Gastroesophageal sphincter (tissue), 2 donors: ENCODE data around the gene ATP2A1.

ENCODE experiments used
- POLR2A ChIP-seq, 2 donors: fragments of 450-650 bp; IDR thresholded peaks; one replicate each; pipeline ENCODE4 v1.6.1; 2017; ENCODE audit warnings: antibody characterized with exemption in 2 of 2, mild to moderate bottlenecking in 2 of 2, moderate library complexity in 1 of 2
- POLR2AphosphoS5 ChIP-seq: sonication (generic); formaldehyde crosslinking; IDR thresholded peaks from one replicate; pipeline ENCODE4 v1.6.1; 2017; ENCODE audit warnings: antibody characterized with exemption

- no peak for TF ChIP-seq POLR2A (IDR thresholded peaks at IDR 0.05)
- no peak for TF ChIP-seq POLR2AphosphoS5
Observed at GRCh38 chr16:28842696-28843095, 35.6 kb upstream of the ATP2A1 start.
